ENCODE data around the gene IGF1. TPM values are rescaled to one million over a fixed set of nuclear protein-coding genes. Genes with fewer than 3 reads are reported as not detected.

IGF1 gene
- total and polyA plus RNA-seq, 3 donors from 2014 or later, result 16.2 to 50.9 (median 16.9) TPM

DNA sequence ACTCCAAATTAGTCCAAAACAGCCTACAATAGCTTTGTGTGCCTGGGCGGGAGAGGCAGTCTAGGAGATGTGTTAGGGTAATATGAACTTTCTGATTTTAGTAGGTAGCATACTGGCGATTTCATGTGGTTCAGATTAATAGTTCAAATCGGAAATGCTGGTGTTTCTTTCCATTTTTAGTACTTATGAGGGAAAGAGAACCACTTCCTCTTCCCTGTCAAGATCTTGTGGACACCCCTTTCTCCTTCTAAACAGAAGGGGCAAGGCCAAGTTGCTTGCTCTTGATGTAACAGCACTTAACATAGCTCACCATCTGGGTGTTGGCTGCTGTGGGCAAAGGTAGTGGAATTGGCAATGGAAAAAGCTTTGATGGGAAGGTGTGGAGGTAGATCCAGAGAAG lies 32.2 kb upstream of the IGF1 start:
- Histone ChIP-seq H3K4me1 (no peaks in the 10 kb centered on the region), H3K36me3 (ENCODE audit: low read depth, missing control alignments) (no peaks in the 10 kb centered on the region), H3K4me3 (no peak overlapping the region), H3K27me3 (no peaks in the 10 kb centered on the region), H3K27ac (no peak overlapping the region), H3K9me3 (no peaks in the 10 kb centered on the region)
- WGBS, 2 donors, result 88 to 96% methylated on average over 3 of the region's 3 CpGs
- intact Hi-C loops (cut with DNase I; ENCODE audit: low total_unique reads), result no loop called here
- TF ChIP-seq POLR2A (IDR thresholded peaks at IDR 0.05), result no peak
- no peak for TF ChIP-seq CTCF (IDR thresholded peaks at IDR 0.05)
- no peak for DNase-seq

DNA sequence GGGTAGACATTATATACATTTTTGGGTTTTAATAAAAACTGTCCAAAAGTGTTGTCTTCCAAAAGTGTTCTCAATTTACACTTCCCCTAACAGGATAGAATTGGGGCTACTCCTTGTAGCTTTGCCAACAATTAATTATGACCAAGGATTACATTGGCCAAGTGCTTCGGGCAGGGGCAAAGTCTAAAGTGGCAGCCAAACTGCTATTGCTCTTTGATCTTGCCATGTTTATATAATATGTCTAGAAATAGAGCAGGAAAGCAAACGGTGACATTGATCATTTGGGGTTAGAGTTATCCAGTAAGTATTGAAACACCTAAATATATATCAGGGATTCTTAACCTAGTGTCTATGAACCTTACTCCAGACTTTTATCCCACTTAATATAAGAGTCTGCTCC lies 31.2 kb upstream of the IGF1 start:
- DNase-seq, result no peak
- intact Hi-C loops (cut with DNase I; ENCODE audit: low total_unique reads), result no loop called here
- Histone ChIP-seq H3K4me1 (no peaks in the 10 kb centered on the region), H3K36me3 (ENCODE audit: low read depth, missing control alignments) (no peaks in the 10 kb centered on the region), H3K9me3 (no peaks in the 10 kb centered on the region), H3K4me3 (no peak overlapping the region), H3K27ac (no peak overlapping the region), H3K27me3 (no peaks in the 10 kb centered on the region)
- WGBS, 2 donors, result 76 to 94% methylated on average over 2 of the region's 2 CpGs
- TF ChIP-seq POLR2A (IDR thresholded peaks at IDR 0.05) (no peak), CTCF (IDR thresholded peaks at IDR 0.05) (no peak)

DNA sequence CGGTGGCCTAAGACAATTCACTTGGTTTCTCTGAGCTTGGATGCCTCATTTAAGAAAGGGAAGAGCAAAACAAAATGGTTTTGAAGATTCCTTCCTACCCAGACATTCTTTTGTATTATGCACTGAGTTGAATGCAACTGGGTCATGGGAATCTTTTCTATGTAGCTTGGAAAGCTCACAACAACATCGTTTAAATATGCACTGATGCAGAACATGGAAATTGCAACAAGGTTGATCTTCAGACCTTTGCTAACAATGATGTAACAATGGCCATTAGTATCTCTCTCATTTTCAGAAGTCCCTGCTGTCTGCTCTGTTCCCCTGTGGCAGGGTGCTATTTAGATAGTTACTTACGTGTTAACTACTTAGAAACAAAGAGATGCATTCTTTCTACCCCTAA lies 30.1 kb upstream of the IGF1 start:
- intact Hi-C loops (cut with DNase I; ENCODE audit: low total_unique reads), result no loop called here
- no peaks in the 10 kb centered on the region for H3K36me3 ChIP-seq (ENCODE audit: low read depth, missing control alignments)
- WGBS, 2 donors, result 39 to 47% methylated on average over 3 of the region's 3 CpGs
- no peak for DNase-seq
- no peaks in the 10 kb centered on the region for H3K27me3 ChIP-seq
- H3K27ac ChIP-seq, result no peak overlapping the region
- TF ChIP-seq CTCF (IDR thresholded peaks at IDR 0.05), result no peak
- no peak for TF ChIP-seq POLR2A (IDR thresholded peaks at IDR 0.05)
- no peaks in the 10 kb centered on the region for H3K4me1 ChIP-seq
- H3K9me3 ChIP-seq, result no peaks in the 10 kb centered on the region
- H3K4me3 ChIP-seq, result no peak overlapping the region

GRCh38 chr12:102510031-102510430 lies 29.7 kb upstream of the IGF1 start:
- H3K4me3 ChIP-seq, result no peak overlapping the region
- no peaks in the 10 kb centered on the region for H3K27me3 ChIP-seq
- H3K27ac ChIP-seq, result no peak overlapping the region
- no peaks in the 10 kb centered on the region for H3K9me3 ChIP-seq
- 58 to 60% methylated on average over 1 of the region's 1 CpG for WGBS, 2 donors
- no peaks in the 10 kb centered on the region for H3K36me3 ChIP-seq (ENCODE audit: low read depth, missing control alignments)
- H3K4me1 ChIP-seq, result no peaks in the 10 kb centered on the region
- TF ChIP-seq POLR2A (IDR thresholded peaks at IDR 0.05) (no peak), CTCF (IDR thresholded peaks at IDR 0.05) (no peak)
- DNase-seq, result no peak
- intact Hi-C loops (cut with DNase I; ENCODE audit: low total_unique reads), result no loop called here

GRCh38 chr12:102509123-102509626 lies 28.8 kb upstream of the IGF1 start:
- no peak for DNase-seq
- TF ChIP-seq POLR2A (IDR thresholded peaks at IDR 0.05), result no peak
- TF ChIP-seq CTCF (IDR thresholded peaks at IDR 0.05), result no peak
- Histone ChIP-seq H3K36me3 (ENCODE audit: low read depth, missing control alignments) (no peaks in the 10 kb centered on the region), H3K27ac (no peak overlapping the region), H3K27me3 (no peaks in the 10 kb centered on the region), H3K4me3 (no peak overlapping the region), H3K4me1 (no peaks in the 10 kb centered on the region), H3K9me3 (no peaks in the 10 kb centered on the region)
- intact Hi-C loops (cut with DNase I; ENCODE audit: low total_unique reads), result no loop called here

Measured in testis (tissue), 3 donors.